K562 (cell line): ENCODE results near the gene NACC1. TPM values are rescaled to one million over a fixed set of nuclear protein-coding genes. Genes with fewer than 3 reads are reported as not detected.
A peak's percentile ranks its signal among the peaks of the same experiment; 100 is the strongest.

Experiments
- ATAC-seq: fragments of 200-7000 bp; cut with Tn5 transposase; 3 replicates; pipeline ENCODE4 v1.9.1; 2020; ENCODE audit warnings: moderate library complexity
- BruUV-seq: library from RNA; stranded (reverse); fragments of 400-500 nt; replicated peaks from 2 replicates; lab custom pipeline; 2021; lab: Mats Ljungman, UMichigan
- CTCF ChIA-PET: fragments of 300-600 bp; formaldehyde crosslinking; extraction: SDS; loops from one replicate; lab custom pipeline; 2021; ENCODE audit warnings: low intra/inter-chr PET ratio; lab: Yijun Ruan, JAX
- POLR2A ChIA-PET: fragments of 300-600, 350-650 bp; sonication (Branson Sonifier 250); formaldehyde crosslinking; extraction: SDS; loops from one replicate; lab custom pipeline; 2021; ENCODE audit warnings: antibody characterized with exemption, inconsistent platforms; lab: Yijun Ruan, JAX
- DNase-seq, 4 experiments: peaks; one replicate each; pipeline versions ENCODE4 v3.0.0 to v3.0.0-alpha.2; 2011 to 2018; ENCODE audit warnings: low spot score in 3 of 4, mixed read lengths in 3 of 4; ENCODE audit errors: extremely low read depth in 1 of 4
- FAIRE-seq: peaks from 2 replicates; lab custom pipeline; 2011; peaks lifted over from hg19 to GRCh38; lab: Jason Lieb, UNC
- H2AFZ ChIP-seq: 2 replicates; pipeline ENCODE4 v1.6.0; 2011; ENCODE audit warnings: low read depth, low read length, control low read depth, inconsistent platforms
- H3K27ac ChIP-seq: fragments of 200-600 bp; 3 replicates; pipeline ENCODE4 v1.8.0; 2011; ENCODE audit warnings: low read depth, mild to moderate bottlenecking, control low read depth, inconsistent platforms, low read length, moderate library complexity, mixed read lengths; ENCODE audit errors: extremely low read depth
- H3K27me3 ChIP-seq, 2 experiments: fragments of 300-600 bp in 1 of 2; 2 replicates in 1 of 2; 3 replicates in 1 of 2; pipeline versions ENCODE4 v1.6.0 to v1.8.0; 2011; ENCODE audit warnings: inconsistent platforms in 2 of 2, low read length in 2 of 2, mild to moderate bottlenecking in 1 of 2, mixed read lengths in 1 of 2, moderate library complexity in 1 of 2; ENCODE audit not compliant: control insufficient read depth in 2 of 2, insufficient read depth in 2 of 2
- H3K36me3 ChIP-seq: fragments of 300-600 bp; 3 replicates; pipeline ENCODE4 v1.8.0; 2011; ENCODE audit warnings: mild to moderate bottlenecking, low read length, inconsistent platforms; ENCODE audit not compliant: control insufficient read depth, insufficient read depth
- H3K4me1 ChIP-seq, 2 experiments: fragments of 200-600 bp in 1 of 2; replicated peaks in 1 of 2; 2 replicates in 1 of 2; 3 replicates in 1 of 2; pipeline versions ENCODE4 v1.5.1 to v1.8.0; 2011; ENCODE audit warnings: inconsistent platforms in 2 of 2, low read length in 2 of 2, mild to moderate bottlenecking in 1 of 2, mixed read lengths in 1 of 2, moderate library complexity in 1 of 2; ENCODE audit not compliant: control insufficient read depth in 2 of 2, insufficient read depth in 2 of 2
- H3K4me2 ChIP-seq: 2 replicates; pipeline ENCODE4 v1.6.1; 2011; ENCODE audit warnings: low read length, control low read depth, inconsistent platforms, mixed read lengths; ENCODE audit not compliant: insufficient read depth
- H3K4me3 ChIP-seq: fragments of 200-600 bp; sonication (generic), shearing (Covaris generic); 2 replicates; pipeline ENCODE4 v1.5.1; 2016; ENCODE audit warnings: control low read depth, inconsistent platforms
- H3K79me2 ChIP-seq: fragments of 200-600 bp; 3 replicates; pipeline ENCODE4 v1.8.0; 2011; ENCODE audit warnings: low read length, inconsistent platforms; ENCODE audit not compliant: control insufficient read depth, insufficient read depth
- H3K9ac ChIP-seq, 2 experiments: 2 replicates each; pipeline versions ENCODE4 v1.6.0 to v1.6.1; 2011; ENCODE audit warnings: low read depth in 2 of 2, low read length in 2 of 2, control low read depth in 1 of 2, inconsistent platforms in 1 of 2, mild to moderate bottlenecking in 1 of 2, mixed read lengths in 1 of 2; ENCODE audit not compliant: insufficient read depth in 1 of 2
- H3K9me1 ChIP-seq: one replicate; pipeline ENCODE4 v1.6.0; 2011; ENCODE audit warnings: inconsistent platforms, mild to moderate bottlenecking, low read length, moderate library complexity; ENCODE audit not compliant: control insufficient read depth, insufficient read depth
- H3K9me3 ChIP-seq: replicated peaks from 2 replicates; pipeline ENCODE4 v1.5.1; 2011; ENCODE audit warnings: low read depth, low read length, inconsistent platforms; ENCODE audit not compliant: control insufficient read depth, insufficient read depth
- H4K20me1 ChIP-seq: replicated peaks from 2 replicates; pipeline ENCODE4 v1.6.1; 2011; ENCODE audit warnings: low read length, inconsistent platforms, mixed read lengths; ENCODE audit not compliant: control insufficient read depth, insufficient read depth
- BCLAF1 ChIP-seq, 2 experiments: fragments of 450-650 bp in 1 of 2; IDR thresholded peaks; 2 replicates each; pipeline ENCODE4 v1.6.1; 2011 to 2017; ENCODE audit warnings: low read depth in 2 of 2, antibody characterized with exemption in 1 of 2, borderline replicate concordance in 1 of 2, low read length in 1 of 2, mild to moderate bottlenecking in 1 of 2, mixed read lengths in 1 of 2; ENCODE audit not compliant: control insufficient read depth in 1 of 2
- CEBPB ChIP-seq: fragments of 450-650 bp; IDR thresholded peaks from 2 replicates; pipeline ENCODE4 v1.6.1; 2016; ENCODE audit warnings: missing genetic modification characterization, missing compliant biosample characterization
- FOXO4 ChIP-seq: fragments of 450-650 bp; formaldehyde crosslinking; IDR thresholded peaks from 2 replicates; pipeline ENCODE4 v1.4.0; 2020; ENCODE audit warnings: mild to moderate bottlenecking, moderate library complexity
- MXD1 ChIP-seq: fragments of 250-450 bp; sonication (Bioruptor Pico); IDR thresholded peaks from 2 replicates; pipeline ENCODE4 v1.8.0; 2021; ENCODE audit warnings: borderline replicate concordance, mild to moderate bottlenecking, moderate library complexity; ENCODE audit not compliant: poor library complexity, severe bottlenecking
- SRF ChIP-seq, 2 experiments: fragments of 250-450, 450-650 bp in 1 of 2; sonication (Bioruptor Pico) in 1 of 2; sonication (generic) in 1 of 2; formaldehyde crosslinking; IDR thresholded peaks; 2 replicates each; pipeline versions ENCODE4 v1.5.0 to v1.5.1; 2020 to 2022; ENCODE audit warnings: mild to moderate bottlenecking in 1 of 2, missing genetic modification reagents in 1 of 2
- ZBTB7A ChIP-seq: IDR thresholded peaks from 2 replicates; pipeline ENCODE4 v1.6.1; 2011; ENCODE audit warnings: low read depth, mild to moderate bottlenecking, low read length, moderate library complexity, borderline replicate concordance; ENCODE audit not compliant: control insufficient read depth
- ZNF764 ChIP-seq: fragments of 250-450 bp; sonication (Bioruptor Pico); IDR thresholded peaks from 2 replicates; pipeline ENCODE4 v1.4.0; 2020; ENCODE audit warnings: low read depth, mild to moderate bottlenecking, moderate library complexity
- ZNF780A ChIP-seq: fragments of 250-450 bp; sonication (Bioruptor Pico); IDR thresholded peaks from 2 replicates; pipeline ENCODE4 v1.5.0; 2021; ENCODE audit warnings: mild to moderate bottlenecking
- WGBS: fragments of 100-300 bp; shearing (Covaris generic); methylation state at CpG from one replicate; pipeline ENCODE4 v1.1.6; 2016; ENCODE audit warnings: low coverage, mixed read lengths; ENCODE audit not compliant: insufficient coverage; ENCODE audit errors: missing lambda C conversion rate; 5-methylcytosine and 5-hydroxymethylcytosine counted together
- in situ Hi-C: fragments of 300-500 bp; cut with MboI; formaldehyde crosslinking; loops from 4 replicates; pipeline ENCODE4 v1.15.0; 2018; ENCODE audit warnings: inconsistent platforms, mixed read lengths
- intact Hi-C: fragments of 100-400 bp; cut with micrococcal nuclease; formaldehyde crosslinking; loops from 2 replicates; pipeline ENCODE4 v1.14.2; 2022
- polyA plus RNA-seq, 8 experiments: library from polyadenylated mRNA; depleted of rRNA in 4 of 8; stranded (reverse) in 5 of 8; unstranded in 3 of 8; fragments of >200 nt; fragmentation: Nextera tagmentation in 2 of 8; fragmentation: Illumina TruSeq in 1 of 8; extraction: Ambion mirVana in 2 of 8; extraction: Trizol in 1 of 8; gene quantifications; 2 replicates each; pipeline versions ENCODE4 v1.2.1 to v1.2.3, GENCODE V29; 2011 to 2014; ENCODE audit warnings: inconsistent platforms in 1 of 8, missing spikeins in 1 of 8
- total RNA-seq, 7 experiments: library from RNA; depleted of rRNA in 6 of 7; stranded (reverse); fragments of >200 nt in 6 of 7; fragmentation: Illumina TruSeq in 2 of 7; extraction: Trizol in 2 of 7; gene quantifications; 2 replicates each; pipeline versions ENCODE4 v1.2.1 to v1.2.3, GENCODE V29; 2011 to 2021; ENCODE audit warnings: low replicate concordance in 1 of 7

Gene NACC1
- total and polyA plus RNA-seq, 9 of the 15 experiments (the other 6 are each of a cell fraction or from before 2014, with no cell fraction given), result 0.04 to 96.6 (median 25.8) TPM

- no peak for ATAC-seq
Observed at GRCh38 chr19:13138916-13139198, 20.8 kb downstream of the NACC1 start.

GRCh38 chr19:13139633-13140311 is 21.7 kb downstream of the NACC1 start:
- Histone ChIP-seq H3K9me1 (no peaks in the 10 kb centered on the region), H3K4me2 (no peak overlapping the region), H3K27ac (no peak overlapping the region), H2AFZ (no peak overlapping the region), H3K79me2 (0 out of 3 replicates have a peak, but pooled peaks cover 6% of the 10 kb centered on the region), H3K9me3 (no peaks in the 10 kb centered on the region), H3K4me1 (peaks cover 4 to 44% of the 10 kb centered on the region in 2 experiments; a peak in 4 of 5 replicates), H3K27me3 (no peaks in the 10 kb centered on the region), H3K9ac (no peak overlapping the region; a peak in 1 of 4 replicates), H4K20me1 (no peaks in the 10 kb centered on the region), H3K4me3 (no peak overlapping the region), H3K36me3 (peaks cover 59% of the 10 kb centered on the region; the same call in 2 of the 3 replicates)
- FAIRE-seq (no peak), ATAC-seq (no peak), DNase-seq (no peak)
- no peak for TF ChIP-seq SRF (CRISPR knock-in tag; IDR thresholded peaks at IDR 0.05)
- no peak for TF ChIP-seq ZNF780A (CRISPR knock-in tag)
- TF ChIP-seq MXD1, result no peak
- TF ChIP-seq BCLAF1 (IDR thresholded peaks at IDR 0.05; ENCODE audit: borderline replicate concordance in 1 of 2, control insufficient read depth in 1 of 2, low read depth in 2 of 2, low read length in 1 of 2), result no peak
- no peak for TF ChIP-seq FOXO4 (CRISPR knock-in tag)
- 68% methylated on average over 7 of the region's 11 CpGs for WGBS
- intact Hi-C loops (no loop called here), in situ Hi-C loops (no loop called here)
- ChIA-PET POLR2A (no interaction called here), CTCF (no interaction called here)
- BruUV-seq, result TSS peak; percentile 52

More at GRCh38 chr19:13138916-13139198, 20.8 kb downstream of the NACC1 start:
- H3K9me3 ChIP-seq, result no peaks in the 10 kb centered on the region
- intact Hi-C loops (no loop called here), in situ Hi-C loops (no loop called here)
- POLR2A ChIA-PET, result interaction anchor here (0.7 to 1.6 kb wide), 5 partner anchors 10 to 14 kb away, joined by 4 to 11 read pairs (median 5); partner anchors contain the start of genes IER2 and STX10
- no peaks in the 10 kb centered on the region for H3K27me3 ChIP-seq
- no peak overlapping the region for H3K4me3 ChIP-seq
- BruUV-seq, result no TSS peak
- WGBS, result 88% methylated on average over 8 of the region's 10 CpGs
- CTCF ChIA-PET, result no interaction called here
- no peaks in the 10 kb centered on the region for H3K9me1 ChIP-seq
- H3K79me2 ChIP-seq, result peaks cover 13% of the 10 kb centered on the region; the same call in 1 of the 3 replicates
- peak overlapping the region in 1 of 2 experiments; percentile 58; a peak in 1 of 4 replicates for H3K9ac ChIP-seq
- H3K4me1 ChIP-seq, result peaks cover 4 to 36% of the 10 kb centered on the region in 2 experiments; a peak in 4 of 5 replicates
- DNase-seq, result no peak
- H3K4me2 ChIP-seq, result no peak overlapping the region
- FAIRE-seq, result no peak
- H3K36me3 ChIP-seq, result peaks cover 60% of the 10 kb centered on the region; the same call in 2 of the 3 replicates
- H4K20me1 ChIP-seq, result 0 out of 2 replicates have a peak, but pooled peaks cover 3% of the 10 kb centered on the region
- TF ChIP-seq ZNF764 (CRISPR knock-in tag), result no peak
- peak; percentile 51; the same call in 1 of the 2 replicates for TF ChIP-seq CEBPB (tag)
- 0 out of 2 replicates have a peak, but pooled peaks have one; percentile 10 for TF ChIP-seq ZBTB7A
- no peak overlapping the region for H2AFZ ChIP-seq
- H3K27ac ChIP-seq, result no peak overlapping the region
